MG63 (cell line): ENCODE data around the gene EYA2. TPM values are rescaled to one million over a fixed set of nuclear protein-coding genes. Genes with fewer than 3 reads are reported as not detected.

Experiments
- DNase-seq: peaks from one replicate; pipeline ENCODE4 v3.0.0-alpha.2; 2020
- H3K27me3 ChIP-seq: fragments of 250-450 bp; sonication (Bioruptor Pico); 2 replicates; pipeline ENCODE4 v1.5.1; 2020; ENCODE audit warnings: mild to moderate bottlenecking, moderate library complexity
- H3K36me3 ChIP-seq: fragments of 250-450 bp; sonication (Bioruptor Pico); 2 replicates; pipeline ENCODE4 v1.5.1; 2020; ENCODE audit warnings: mild to moderate bottlenecking, moderate library complexity
- H3K4me3 ChIP-seq: fragments of 250-450 bp; sonication (Bioruptor Pico); 2 replicates; pipeline ENCODE4 v1.5.1; 2020; ENCODE audit warnings: mild to moderate bottlenecking, moderate library complexity
- H3K9me3 ChIP-seq: fragments of 250-450 bp; sonication (Bioruptor Pico); 2 replicates; pipeline ENCODE4 v1.5.1; 2020; ENCODE audit warnings: mild to moderate bottlenecking, moderate library complexity
- total RNA-seq: library from RNA; depleted of rRNA; stranded (reverse); fragments of >200 nt; shearing (Covaris generic); gene quantifications from 2 replicates; pipeline ENCODE4 v1.2.3, GENCODE V29; 2014; ENCODE audit warnings: low replicate concordance

EYA2 gene
- total RNA-seq, 1 experiment from 2014 or later, result 37.0 TPM

GRCh38 chr20:47217482-47218446 is 323.1 kb downstream of the EYA2 start:
- no peak for DNase-seq
- Histone ChIP-seq H3K4me3 (no peak overlapping the region), H3K36me3 (peaks cover 71% of the 10 kb centered on the region), H3K9me3 (no peaks in the 10 kb centered on the region), H3K27me3 (no peaks in the 10 kb centered on the region)

- Histone ChIP-seq H3K27me3 (no peaks in the 10 kb centered on the region), H3K36me3 (peaks cover 72% of the 10 kb centered on the region), H3K4me3 (no peak overlapping the region), H3K9me3 (no peaks in the 10 kb centered on the region)
- DNase-seq, result peak; percentile 31
Measured at GRCh38 chr20:47220161-47220582, 325.5 kb downstream of the EYA2 start.

GRCh38 chr20:47221036-47221625 is 326.5 kb downstream of the EYA2 start:
- no peak for DNase-seq
- H3K36me3 ChIP-seq, result peaks cover 66% of the 10 kb centered on the region

GRCh38 chr20:47222468-47223119 is 328.0 kb downstream of the EYA2 start:
- Histone ChIP-seq H3K9me3 (no peaks in the 10 kb centered on the region), H3K27me3 (no peaks in the 10 kb centered on the region), H3K36me3 (peaks cover 70% of the 10 kb centered on the region), H3K4me3 (no peak overlapping the region)
- DNase-seq, result no peak

More at GRCh38 chr20:47221036-47221625, 326.5 kb downstream of the EYA2 start:
- no peaks in the 10 kb centered on the region for H3K9me3 ChIP-seq
- no peak overlapping the region for H3K4me3 ChIP-seq
- no peaks in the 10 kb centered on the region for H3K27me3 ChIP-seq

- Histone ChIP-seq H3K9me3 (no peaks in the 10 kb centered on the region), H3K4me3 (no peak overlapping the region), H3K27me3 (no peaks in the 10 kb centered on the region), H3K36me3 (peaks cover 72% of the 10 kb centered on the region)
- DNase-seq, result no peak
Measured at GRCh38 chr20:47223896-47224295, 329.3 kb downstream of the EYA2 start.

GRCh38 chr20:47224300-47224791 is 329.7 kb downstream of the EYA2 start:
- DNase-seq, result no peak
- Histone ChIP-seq H3K4me3 (no peak overlapping the region), H3K27me3 (no peaks in the 10 kb centered on the region), H3K9me3 (no peaks in the 10 kb centered on the region), H3K36me3 (peaks cover 74% of the 10 kb centered on the region)

- DNase-seq, result no peak
- Histone ChIP-seq H3K4me3 (no peak overlapping the region), H3K9me3 (no peaks in the 10 kb centered on the region), H3K27me3 (no peaks in the 10 kb centered on the region), H3K36me3 (peaks cover 71% of the 10 kb centered on the region)
Measured at GRCh38 chr20:47224857-47225256, 330.2 kb downstream of the EYA2 start.

- DNase-seq, result no peak
- Histone ChIP-seq H3K36me3 (peaks cover 69% of the 10 kb centered on the region), H3K4me3 (no peak overlapping the region), H3K9me3 (no peaks in the 10 kb centered on the region), H3K27me3 (no peaks in the 10 kb centered on the region)
Measured at GRCh38 chr20:47225458-47225857, 330.8 kb downstream of the EYA2 start.

- Histone ChIP-seq H3K36me3 (peaks cover 72% of the 10 kb centered on the region), H3K4me3 (no peak overlapping the region), H3K27me3 (no peaks in the 10 kb centered on the region), H3K9me3 (no peaks in the 10 kb centered on the region)
- DNase-seq, result no peak
Measured at GRCh38 chr20:47227119-47227518, 332.5 kb downstream of the EYA2 start.

GRCh38 chr20:47227576-47227975 is 332.9 kb downstream of the EYA2 start:
- no peak for DNase-seq
- H3K4me3 ChIP-seq, result no peak overlapping the region
- H3K27me3 ChIP-seq, result no peaks in the 10 kb centered on the region
- no peaks in the 10 kb centered on the region for H3K9me3 ChIP-seq
- H3K36me3 ChIP-seq, result peaks cover 73% of the 10 kb centered on the region

GRCh38 chr20:47228654-47229053 is 334.0 kb downstream of the EYA2 start:
- H3K36me3 ChIP-seq, result peaks cover 71% of the 10 kb centered on the region
- no peak for DNase-seq

GRCh38 chr20:47230811-47231256 is 336.2 kb downstream of the EYA2 start:
- no peaks in the 10 kb centered on the region for H3K9me3 ChIP-seq
- DNase-seq, result no peak
- no peaks in the 10 kb centered on the region for H3K27me3 ChIP-seq
- no peak overlapping the region for H3K4me3 ChIP-seq
- peaks cover 74% of the 10 kb centered on the region for H3K36me3 ChIP-seq

More at GRCh38 chr20:47228654-47229053, 334.0 kb downstream of the EYA2 start:
- Histone ChIP-seq H3K27me3 (no peaks in the 10 kb centered on the region), H3K9me3 (no peaks in the 10 kb centered on the region), H3K4me3 (no peak overlapping the region)

GRCh38 chr20:47231382-47232039 is 336.9 kb downstream of the EYA2 start:
- Histone ChIP-seq H3K9me3 (no peaks in the 10 kb centered on the region), H3K36me3 (peaks cover 78% of the 10 kb centered on the region), H3K4me3 (no peak overlapping the region), H3K27me3 (no peaks in the 10 kb centered on the region)
- no peak for DNase-seq

GRCh38 chr20:47232518-47232917 is 337.9 kb downstream of the EYA2 start:
- no peaks in the 10 kb centered on the region for H3K27me3 ChIP-seq
- DNase-seq, result no peak
- H3K36me3 ChIP-seq, result peaks cover 72% of the 10 kb centered on the region
- H3K4me3 ChIP-seq, result no peak overlapping the region
- no peaks in the 10 kb centered on the region for H3K9me3 ChIP-seq

GRCh38 chr20:47233333-47234188 is 338.9 kb downstream of the EYA2 start:
- no peak for DNase-seq
- Histone ChIP-seq H3K9me3 (no peaks in the 10 kb centered on the region), H3K4me3 (no peak overlapping the region), H3K27me3 (no peaks in the 10 kb centered on the region), H3K36me3 (peaks cover 73% of the 10 kb centered on the region)

GRCh38 chr20:47235111-47235510 is 340.5 kb downstream of the EYA2 start:
- Histone ChIP-seq H3K27me3 (no peaks in the 10 kb centered on the region), H3K36me3 (peaks cover 71% of the 10 kb centered on the region), H3K9me3 (no peaks in the 10 kb centered on the region), H3K4me3 (no peak overlapping the region)
- no peak for DNase-seq
